GM12864 (cell line): ENCODE results near the gene SLC26A5.

Experiments
- DNase-seq: peaks from one replicate; pipeline ENCODE4 v3.0.0-alpha.2; 2011; ENCODE audit warnings: low read depth
- H3K4me3 ChIP-seq: 2 replicates; pipeline ENCODE4 v1.5.1; 2011; ENCODE audit warnings: mild to moderate bottlenecking, low read depth, low read length, control low read depth
- TF ChIP-seq, protein P1 (sequence below): IDR thresholded peaks from 2 replicates; pipeline ENCODE4 v1.5.1; 2011; ENCODE audit warnings: low read depth, mild to moderate bottlenecking, moderate library complexity, low read length, control low read depth, inconsistent platforms; ENCODE audit errors: missing control alignments

The SLC26A5 gene

GRCh38 chr7:103398483-103399127 is 47.4 kb downstream of the SLC26A5 start:
- TF ChIP-seq, protein P1, sequence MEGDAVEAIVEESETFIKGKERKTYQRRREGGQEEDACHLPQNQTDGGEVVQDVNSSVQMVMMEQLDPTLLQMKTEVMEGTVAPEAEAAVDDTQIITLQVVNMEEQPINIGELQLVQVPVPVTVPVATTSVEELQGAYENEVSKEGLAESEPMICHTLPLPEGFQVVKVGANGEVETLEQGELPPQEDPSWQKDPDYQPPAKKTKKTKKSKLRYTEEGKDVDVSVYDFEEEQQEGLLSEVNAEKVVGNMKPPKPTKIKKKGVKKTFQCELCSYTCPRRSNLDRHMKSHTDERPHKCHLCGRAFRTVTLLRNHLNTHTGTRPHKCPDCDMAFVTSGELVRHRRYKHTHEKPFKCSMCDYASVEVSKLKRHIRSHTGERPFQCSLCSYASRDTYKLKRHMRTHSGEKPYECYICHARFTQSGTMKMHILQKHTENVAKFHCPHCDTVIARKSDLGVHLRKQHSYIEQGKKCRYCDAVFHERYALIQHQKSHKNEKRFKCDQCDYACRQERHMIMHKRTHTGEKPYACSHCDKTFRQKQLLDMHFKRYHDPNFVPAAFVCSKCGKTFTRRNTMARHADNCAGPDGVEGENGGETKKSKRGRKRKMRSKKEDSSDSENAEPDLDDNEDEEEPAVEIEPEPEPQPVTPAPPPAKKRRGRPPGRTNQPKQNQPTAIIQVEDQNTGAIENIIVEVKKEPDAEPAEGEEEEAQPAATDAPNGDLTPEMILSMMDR, result no peak
- no peak for DNase-seq
- H3K4me3 ChIP-seq, result no peak overlapping the region

- H3K4me3 ChIP-seq, result no peak overlapping the region
- no peak for DNase-seq
- TF ChIP-seq, protein P1, result no peak
These were observed 49.5 kb downstream of the SLC26A5 start for GRCh38 chr7:103396471-103396870.

DNA sequence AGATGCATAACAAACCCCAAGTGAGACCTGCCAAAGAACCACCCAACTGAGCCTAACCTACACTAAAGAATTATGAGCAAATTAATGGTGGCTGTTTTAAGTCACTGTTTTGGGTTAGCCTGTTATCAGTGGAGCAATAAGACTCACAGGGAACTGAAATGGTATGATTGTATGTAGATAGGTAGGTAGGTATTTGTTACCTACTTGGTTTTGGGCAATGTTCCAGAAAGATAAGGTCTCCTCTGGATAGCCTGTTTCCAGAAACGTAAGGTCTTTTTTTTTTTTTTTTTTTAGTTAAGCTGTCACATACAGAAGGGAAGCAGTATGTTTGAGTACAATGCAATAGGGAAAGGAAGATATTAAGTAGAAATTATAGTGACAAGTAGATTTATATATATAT is 50.9 kb downstream of the SLC26A5 start:
- TF ChIP-seq, protein P1, result no peak
- H3K4me3 ChIP-seq, result no peak overlapping the region
- DNase-seq, result no peak

DNA sequence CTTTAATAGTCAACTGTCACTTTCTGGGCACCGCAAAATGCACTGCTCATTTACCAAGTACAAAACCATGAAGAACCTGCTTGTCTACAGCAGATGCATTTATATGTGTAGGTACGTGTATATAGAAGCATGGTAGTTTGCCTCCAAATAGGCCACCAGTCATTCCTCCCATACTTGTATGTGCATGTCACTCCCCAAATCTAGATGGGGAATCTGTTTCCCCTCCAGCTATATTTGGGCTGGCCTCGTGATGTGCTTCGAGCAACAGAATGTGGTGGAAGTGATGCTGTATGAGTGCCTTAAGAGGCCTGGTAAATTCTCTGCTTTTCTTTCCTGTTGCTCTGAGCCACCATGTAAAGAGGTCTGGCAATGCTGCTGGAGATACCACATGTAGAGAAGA is 51.4 kb downstream of the SLC26A5 start:
- no peak overlapping the region for H3K4me3 ChIP-seq
- DNase-seq, result no peak
- TF ChIP-seq, protein P1, result no peak

GRCh38 chr7:103391976-103392375 is 54.0 kb downstream of the SLC26A5 start:
- H3K4me3 ChIP-seq, result no peak overlapping the region
- TF ChIP-seq, protein P1, result no peak
- no peak for DNase-seq

GRCh38 chr7:103391150-103391549 is 54.9 kb downstream of the SLC26A5 start:
- DNase-seq, result no peak
- no peak overlapping the region for H3K4me3 ChIP-seq
- TF ChIP-seq, protein P1, result no peak

DNA sequence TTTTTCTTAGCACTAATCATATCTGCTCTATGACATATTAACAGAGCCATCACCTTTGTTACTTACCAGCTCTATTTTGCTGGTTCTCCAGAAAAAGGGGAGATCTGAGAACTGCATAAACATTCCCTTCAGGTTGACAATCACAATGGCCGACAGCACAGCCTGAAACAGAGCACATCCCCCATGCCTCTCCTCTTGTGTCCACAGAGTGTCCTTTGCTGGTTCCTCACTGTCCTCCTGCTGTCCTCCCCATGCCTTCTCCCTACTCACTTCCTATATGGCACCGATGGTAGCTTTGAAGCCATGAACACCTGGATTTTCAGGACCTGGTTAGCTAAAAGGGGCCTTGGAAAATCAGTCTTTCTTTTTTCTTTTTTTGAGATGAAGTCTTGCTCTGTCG is 56.7 kb downstream of the SLC26A5 start:
- TF ChIP-seq, protein P1, result no peak
- DNase-seq, result no peak

More for the DNA sequence above, 56.7 kb downstream of the SLC26A5 start:
- H3K4me3 ChIP-seq, result no peak overlapping the region
